Lower leg skin (tissue), 3 donors: Measurements from ENCODE around the gene GRIK2.

Experiments
- CTCF ChIP-seq, 3 donors: fragments of 450-650 bp; IDR thresholded peaks; one replicate each; pipeline ENCODE4 v1.5.1; 2016; ENCODE audit warnings: antibody characterized with exemption in 3 of 3, mild to moderate bottlenecking in 3 of 3, moderate library complexity in 2 of 3
- POLR2A ChIP-seq, 2 donors: fragments of 450-650 bp; IDR thresholded peaks; one replicate each; pipeline ENCODE4 v1.6.1; 2016 to 2017; ENCODE audit warnings: antibody characterized with exemption in 2 of 2, mild to moderate bottlenecking in 1 of 2, moderate library complexity in 1 of 2

- TF ChIP-seq CTCF (IDR thresholded peaks at IDR 0.05) (no peak), POLR2A (IDR thresholded peaks at IDR 0.05) (no peak)
Observed at GRCh38 chr6:101482606-101483005, 89.1 kb downstream of the GRIK2 start.
